Fibroblast of peridontal ligament (primary cell): ENCODE results near the gene ACTL7A.
A peak's percentile ranks its signal among the peaks of the same experiment; 100 is the strongest.
"Not testable (repeated sequence)": the region's sequence is repeated elsewhere in the genome, so short reads cannot be mapped to it uniquely, and the experiment has no call there.

ENCODE experiments used
- DNase-seq: peaks from one replicate; pipeline ENCODE4 v3.0.0-alpha.2; 2010; ENCODE audit errors: extremely low read depth

ACTL7A gene

GRCh38 chr9:108877524-108877923 lies 15.5 kb downstream of the ACTL7A start:
- no peak for DNase-seq

GRCh38 chr9:108880738-108881316 lies 18.8 kb downstream of the ACTL7A start:
- no peak for DNase-seq

- DNase-seq, result no peak
These were observed 20.2 kb downstream of the ACTL7A start for GRCh38 chr9:108882052-108882888.

- DNase-seq, result no peak
These were observed 21.0 kb downstream of the ACTL7A start for GRCh38 chr9:108883085-108883484.

- DNase-seq, result no peak
These were observed 22.6 kb downstream of the ACTL7A start for GRCh38 chr9:108884701-108885100.

GRCh38 chr9:108885643-108886348 lies 23.7 kb downstream of the ACTL7A start:
- peak; percentile 60 for DNase-seq

- DNase-seq, result peak; percentile 16
These were observed 24.7 kb downstream of the ACTL7A start for GRCh38 chr9:108886594-108887271.

GRCh38 chr9:108889649-108890067 lies 27.6 kb downstream of the ACTL7A start:
- peak; percentile 35 for DNase-seq

- no peak for DNase-seq
These were observed 32.3 kb downstream of the ACTL7A start for GRCh38 chr9:108894225-108894997.

GRCh38 chr9:108897324-108898096 lies 35.4 kb downstream of the ACTL7A start:
- DNase-seq, result no peak

- DNase-seq, result not testable (repeated sequence)
These were observed 37.1 kb downstream of the ACTL7A start for GRCh38 chr9:108899023-108899695.

- DNase-seq, result no peak
These were observed 38.1 kb downstream of the ACTL7A start for GRCh38 chr9:108900176-108900575.

GRCh38 chr9:108903420-108904103 lies 41.5 kb downstream of the ACTL7A start:
- DNase-seq, result peak; percentile 29

GRCh38 chr9:108904161-108904560 lies 42.1 kb downstream of the ACTL7A start:
- no peak for DNase-seq

GRCh38 chr9:108905494-108905893 lies 43.4 kb downstream of the ACTL7A start:
- DNase-seq, result no peak

- no peak for DNase-seq
These were observed 48.3 kb downstream of the ACTL7A start for GRCh38 chr9:108910402-108910801.

- DNase-seq, result peak; percentile 23
These were observed 48.8 kb downstream of the ACTL7A start for GRCh38 chr9:108910914-108911313.

GRCh38 chr9:108911820-108912219 lies 49.8 kb downstream of the ACTL7A start:
- DNase-seq, result no peak
